ENCODE results near the gene PRKCI. TPM values are rescaled to one million over a fixed set of nuclear protein-coding genes. Genes with fewer than 3 reads are reported as not detected.

Gene PRKCI
- 43.5 and 47.5 TPM in 2 replicates for total RNA-seq

DNA sequence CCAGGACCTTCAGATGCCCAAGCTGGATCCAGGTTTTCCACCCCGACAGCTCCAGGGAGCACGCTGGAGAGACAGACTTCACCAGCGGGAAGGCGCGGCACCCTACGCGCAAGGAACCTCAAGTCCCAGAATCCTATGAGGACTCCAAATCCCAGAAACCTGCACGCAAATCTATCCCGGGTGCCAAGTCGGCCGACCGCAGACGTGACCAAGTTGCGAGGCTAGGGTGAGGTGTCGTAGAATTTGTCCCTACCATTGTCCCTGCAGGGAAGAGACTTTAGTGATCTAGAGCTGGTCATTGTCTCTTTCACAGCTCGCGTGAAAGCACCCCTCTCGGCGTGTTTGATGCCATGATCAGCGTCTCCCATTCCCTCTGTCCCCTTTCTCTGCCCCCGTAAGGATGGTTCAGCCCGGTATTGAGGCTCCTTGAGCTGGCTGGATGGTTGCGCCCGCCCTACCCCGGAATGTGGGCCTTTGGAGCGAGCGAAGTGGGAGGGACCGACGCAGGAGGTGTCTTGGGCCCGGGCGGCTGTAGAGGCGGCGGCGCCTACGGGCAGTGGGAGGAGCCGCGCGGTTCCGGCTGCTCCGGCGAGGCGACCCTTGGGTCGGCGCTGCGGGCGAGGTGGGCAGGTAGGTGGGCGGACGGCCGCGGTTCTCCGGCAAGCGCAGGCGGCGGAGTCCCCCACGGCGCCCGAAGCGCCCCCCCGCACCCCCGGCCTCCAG, at the start of gene PRKCI:
Gene PRKCI (plus strand): TSS at position 501 of the 723 bp plus-strand sequence. CDS start 246 bp downstream, outside the sequence.

DNA sequence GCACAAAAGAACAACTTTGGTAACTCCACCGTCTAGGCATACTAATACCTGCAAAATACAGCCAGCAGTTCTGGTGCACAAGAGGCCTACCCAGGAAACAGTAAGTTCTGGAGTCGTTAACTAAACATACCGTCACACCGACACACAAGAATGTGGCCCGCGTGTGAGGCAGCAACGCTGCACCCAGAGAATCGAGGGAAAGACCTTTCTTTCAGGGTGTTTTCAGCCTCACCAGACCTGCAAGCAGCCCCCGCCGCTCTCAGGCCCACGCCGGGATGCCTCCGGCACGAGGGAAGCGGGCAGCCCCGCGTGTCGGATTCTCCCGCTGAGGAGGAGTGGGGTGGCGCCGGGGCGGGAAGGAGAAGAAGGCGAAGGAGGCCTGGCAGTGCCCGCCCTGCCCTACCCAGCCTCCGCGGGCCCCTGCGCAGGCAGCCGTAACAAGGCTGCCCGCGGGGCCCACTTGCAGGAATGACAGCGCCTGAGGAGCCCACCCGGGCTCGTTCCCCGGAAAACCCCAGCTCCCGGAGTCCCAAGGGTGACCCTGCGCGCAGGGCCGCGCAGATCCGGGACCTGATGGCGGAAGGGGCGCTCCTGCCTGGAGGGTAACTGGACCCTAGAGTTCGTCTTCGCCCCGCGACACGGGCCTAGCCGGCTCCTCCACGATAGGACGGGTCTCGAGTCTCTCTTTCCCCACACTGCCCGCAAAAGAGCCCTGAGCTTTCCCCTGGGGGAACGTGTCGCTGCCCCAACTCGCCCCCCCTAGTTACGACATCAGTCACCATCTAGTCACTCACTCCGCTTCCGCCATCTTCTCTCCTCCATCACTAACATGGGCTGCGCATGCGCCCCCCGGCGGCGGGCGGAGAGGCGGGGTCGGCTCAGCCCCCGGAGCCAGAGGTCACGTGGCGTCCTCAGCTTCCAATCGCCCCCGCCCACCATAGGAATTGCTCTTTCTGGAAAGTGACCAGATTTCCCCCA, 41.0 kb upstream of the PRKCI start, which contains the start of gene PHC3:
Gene PHC3 (minus strand): TSS at position 826 of the 978 bp plus-strand sequence. CDS start 18 bp downstream, at position 808.

Other genes starting within 250 kb of the PRKCI start
- 0.71 TPM in 1 of 2 replicates, not detected in the other for gene GPR160, start 184.4 kb upstream of the PRKCI start, total RNA-seq
- gene PHC3, start 40.7 kb upstream of the PRKCI start, total RNA-seq = 10.3 and 11.2 TPM in 2 replicates
- gene SKIL, start 135.3 kb downstream of the PRKCI start, total RNA-seq = 8.6 and 13.5 TPM in 2 replicates
- gene CLDN11, start 196.4 kb downstream of the PRKCI start, total RNA-seq = 146 and 153 TPM in 2 replicates

Data from myometrial cell (primary cell).